Hepatocyte (in vitro differentiated cells): ENCODE results near the gene NTMT2. TPM values are rescaled to one million over a fixed set of nuclear protein-coding genes. Genes with fewer than 3 reads are reported as not detected.
"Not testable (repeated sequence)": the region's sequence is repeated elsewhere in the genome, so short reads cannot be mapped to it uniquely, and the experiment has no call there.

ENCODE experiments used
- DNase-seq: peaks from one replicate; pipeline ENCODE4 v3.0.0-alpha.2; 2016; ENCODE audit warnings: low spot score
- H2AFZ ChIP-seq: fragments of 200-600 bp; sonication (generic); 2 replicates; pipeline ENCODE4 v1.6.0; 2016; ENCODE audit warnings: antibody characterized with exemption, mild to moderate bottlenecking
- H3K27ac ChIP-seq: fragments of 200-600 bp; sonication (generic); 2 replicates; pipeline ENCODE4 v1.5.1; 2016; ENCODE audit warnings: mild to moderate bottlenecking
- H3K27me3 ChIP-seq: fragments of 200-600 bp; sonication (generic); 2 replicates; pipeline ENCODE4 v1.6.1; 2016
- H3K36me3 ChIP-seq: fragments of 200-600 bp; sonication (generic); replicated peaks from 2 replicates; pipeline ENCODE4 v1.5.1; 2016; ENCODE audit warnings: low read depth; ENCODE audit not compliant: insufficient read depth
- H3K4me1 ChIP-seq: fragments of 200-600 bp; sonication (generic); 2 replicates; pipeline ENCODE4 v1.5.1; 2016; ENCODE audit warnings: mild to moderate bottlenecking, moderate library complexity; ENCODE audit not compliant: insufficient read depth
- H3K4me2 ChIP-seq: fragments of 200-600 bp; sonication (generic); 2 replicates; pipeline ENCODE4 v1.6.0; 2016
- H3K4me3 ChIP-seq: fragments of 200-600 bp; sonication (generic); 2 replicates; pipeline ENCODE4 v1.5.1; 2016; ENCODE audit warnings: mild to moderate bottlenecking
- H3K79me2 ChIP-seq: fragments of 200-600 bp; sonication (generic); 2 replicates; pipeline ENCODE4 v1.6.0; 2017; ENCODE audit warnings: mild to moderate bottlenecking
- H3K9me2 ChIP-seq: fragments of 200-600 bp; sonication (generic); replicated peaks from 2 replicates; pipeline ENCODE4 v1.6.0; 2017; ENCODE audit warnings: mild to moderate bottlenecking; ENCODE audit not compliant: insufficient read depth
- H3K9me3 ChIP-seq: fragments of 200-600 bp; sonication (generic); 2 replicates; pipeline ENCODE4 v1.5.1; 2016; ENCODE audit warnings: low read depth, mild to moderate bottlenecking
- H4K20me1 ChIP-seq: fragments of 200-600 bp; sonication (generic); 2 replicates; pipeline ENCODE4 v1.6.0; 2016; ENCODE audit warnings: mild to moderate bottlenecking; ENCODE audit not compliant: insufficient read depth, poor library complexity, severe bottlenecking
- CTCF ChIP-seq: fragments of 200-600 bp; sonication (generic); IDR thresholded peaks from 2 replicates; pipeline ENCODE4 v1.5.1; 2016; ENCODE audit warnings: antibody characterized with exemption, mild to moderate bottlenecking; ENCODE audit not compliant: poor library complexity
- EZH2 ChIP-seq: fragments of 200-600 bp; sonication (generic); IDR thresholded peaks from 2 replicates; pipeline ENCODE4 v1.6.1; 2016; ENCODE audit warnings: antibody characterized with exemption, mild to moderate bottlenecking, borderline replicate concordance
- EZH2phosphoT487 ChIP-seq: fragments of 200-600 bp; sonication (generic); IDR thresholded peaks from one replicate; pipeline ENCODE4 v1.6.1; 2018; ENCODE audit warnings: antibody characterized with exemption, mild to moderate bottlenecking, low read depth, moderate library complexity; ENCODE audit not compliant: unreplicated experiment, severe bottlenecking
- WGBS: methylation state at CpG from one replicate; pipeline ENCODE4 v1.1.6; 2016; ENCODE audit warnings: low lambda C conversion rate; ENCODE audit errors: missing lambda C conversion rate; 5-methylcytosine and 5-hydroxymethylcytosine counted together
- polyA plus RNA-seq: library from polyadenylated mRNA; unstranded; fragments of >200 nt; fragmentation: Nextera tagmentation; extraction: Ambion mirVana; gene quantifications from 2 replicates; pipeline ENCODE4 v1.2.1, GENCODE V29; 2016
- total RNA-seq: library from RNA; depleted of rRNA; stranded (reverse); fragments of >200 nt; gene quantifications from 2 replicates; pipeline ENCODE4 v1.2.3, GENCODE V29; 2014

The NTMT2 gene
- total and polyA plus RNA-seq, 2 experiments from 2014 or later: not detected

- no peaks in the 10 kb centered on the region for H3K79me2 ChIP-seq
- no peaks in the 10 kb centered on the region for H3K9me2 ChIP-seq
- no peaks in the 10 kb centered on the region for H3K36me3 ChIP-seq
- H2AFZ ChIP-seq: no peak overlapping the region
- TF ChIP-seq EZH2phosphoT487 (no peak), EZH2 (no peak), CTCF (no peak)
- no peaks in the 10 kb centered on the region for H3K27me3 ChIP-seq
- H4K20me1 ChIP-seq: no peaks in the 10 kb centered on the region
- WGBS: 20% methylated on average over 4 of the region's 4 CpGs
- H3K4me1 ChIP-seq: no peaks in the 10 kb centered on the region
- H3K9me3 ChIP-seq: no peaks in the 10 kb centered on the region
- H3K27ac ChIP-seq: peak overlapping the region; percentile 11
- H3K4me2 ChIP-seq: peak overlapping the region; percentile 59
- DNase-seq: no peak
- no peak overlapping the region for H3K4me3 ChIP-seq
Measured at GRCh38 chr1:170097449-170097948, 48.3 kb upstream of the NTMT2 start.

GRCh38 chr1:170113140-170113539 is 32.6 kb upstream of the NTMT2 start:
- H3K27ac ChIP-seq, DNase-seq, H3K36me3 ChIP-seq, H2AFZ ChIP-seq, H3K4me1 ChIP-seq, H3K4me2 ChIP-seq, H3K79me2 ChIP-seq, H3K4me3 ChIP-seq, H3K9me2 ChIP-seq, H4K20me1 ChIP-seq, H3K9me3 ChIP-seq, H3K27me3 ChIP-seq: not testable (repeated sequence)
- WGBS: 81% methylated on average over 8 of the region's 8 CpGs

GRCh38 chr1:170114906-170115305 is 30.9 kb upstream of the NTMT2 start:
- H3K27me3 ChIP-seq: no peaks in the 10 kb centered on the region
- no peaks in the 10 kb centered on the region for H3K36me3 ChIP-seq
- no peaks in the 10 kb centered on the region for H3K9me2 ChIP-seq
- WGBS: 69% methylated on average over 2 of the region's 2 CpGs
- no peak overlapping the region for H2AFZ ChIP-seq
- no peak overlapping the region for H3K27ac ChIP-seq
- H3K4me2 ChIP-seq: no peak overlapping the region
- H3K4me1 ChIP-seq: no peaks in the 10 kb centered on the region
- no peaks in the 10 kb centered on the region for H4K20me1 ChIP-seq
- H3K4me3 ChIP-seq: no peak overlapping the region
- DNase-seq: peak; percentile 34
- H3K79me2 ChIP-seq: no peaks in the 10 kb centered on the region
- no peaks in the 10 kb centered on the region for H3K9me3 ChIP-seq
- TF ChIP-seq EZH2phosphoT487 (no peak), CTCF (no peak), EZH2 (no peak)

- WGBS: 96% methylated on average over 6 of the region's 6 CpGs
- TF ChIP-seq EZH2: no peak
- no peak for TF ChIP-seq CTCF
- TF ChIP-seq EZH2phosphoT487: no peak
- Histone ChIP-seq H3K27ac (no peak overlapping the region), H3K4me2 (no peak overlapping the region), H3K9me2 (no peaks in the 10 kb centered on the region), H3K27me3 (no peaks in the 10 kb centered on the region), H4K20me1 (no peaks in the 10 kb centered on the region), H3K4me1 (no peaks in the 10 kb centered on the region), H3K79me2 (no peaks in the 10 kb centered on the region), H2AFZ (no peak overlapping the region), H3K4me3 (no peak overlapping the region), H3K9me3 (no peaks in the 10 kb centered on the region), H3K36me3 (no peaks in the 10 kb centered on the region)
- no peak for DNase-seq
Measured at GRCh38 chr1:170122366-170122765, 23.4 kb upstream of the NTMT2 start.
